Mammary epithelial cell (primary cell): ENCODE measurements around the gene RAB3IL1.

Source experiments
- EZH2 ChIP-seq: IDR thresholded peaks from 2 replicates; pipeline ENCODE4 v1.6.1; 2012; ENCODE audit warnings: low read length, inconsistent platforms, borderline replicate concordance
- TF ChIP-seq, protein P1 (sequence below), 2 donors: IDR thresholded peaks in 1 of 2; conservative IDR thresholded peaks in 1 of 2; 2 replicates each; pipeline ENCODE4 v1.5.1; 2011 to 2012; ENCODE audit warnings: inconsistent platforms in 2 of 2, low read length in 2 of 2, mild to moderate bottlenecking in 2 of 2, control low read depth in 1 of 2, low read depth in 1 of 2; ENCODE audit not compliant: insufficient read depth in 1 of 2; ENCODE audit errors: extremely low read depth in 1 of 2

DNA sequence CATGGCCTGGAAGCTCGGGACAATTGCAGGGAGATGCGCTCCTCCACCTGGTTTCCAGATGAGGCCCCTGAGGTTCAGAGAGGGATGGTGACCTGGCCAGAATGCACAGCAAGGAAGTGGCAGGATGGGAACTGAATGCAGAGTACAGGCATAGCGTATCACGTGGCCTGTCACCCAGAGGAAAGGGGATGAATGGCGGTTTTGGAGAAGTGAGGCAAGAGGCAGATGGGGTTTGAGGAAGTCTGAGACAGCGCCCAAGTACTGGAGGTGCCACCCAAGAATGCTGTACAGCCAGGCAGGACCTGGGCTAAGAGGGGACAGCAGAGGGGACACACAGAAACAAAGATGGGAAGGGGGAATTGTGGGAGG is 4.9 kb downstream of the RAB3IL1 start:
- no peak for TF ChIP-seq EZH2
- TF ChIP-seq, protein P1, sequence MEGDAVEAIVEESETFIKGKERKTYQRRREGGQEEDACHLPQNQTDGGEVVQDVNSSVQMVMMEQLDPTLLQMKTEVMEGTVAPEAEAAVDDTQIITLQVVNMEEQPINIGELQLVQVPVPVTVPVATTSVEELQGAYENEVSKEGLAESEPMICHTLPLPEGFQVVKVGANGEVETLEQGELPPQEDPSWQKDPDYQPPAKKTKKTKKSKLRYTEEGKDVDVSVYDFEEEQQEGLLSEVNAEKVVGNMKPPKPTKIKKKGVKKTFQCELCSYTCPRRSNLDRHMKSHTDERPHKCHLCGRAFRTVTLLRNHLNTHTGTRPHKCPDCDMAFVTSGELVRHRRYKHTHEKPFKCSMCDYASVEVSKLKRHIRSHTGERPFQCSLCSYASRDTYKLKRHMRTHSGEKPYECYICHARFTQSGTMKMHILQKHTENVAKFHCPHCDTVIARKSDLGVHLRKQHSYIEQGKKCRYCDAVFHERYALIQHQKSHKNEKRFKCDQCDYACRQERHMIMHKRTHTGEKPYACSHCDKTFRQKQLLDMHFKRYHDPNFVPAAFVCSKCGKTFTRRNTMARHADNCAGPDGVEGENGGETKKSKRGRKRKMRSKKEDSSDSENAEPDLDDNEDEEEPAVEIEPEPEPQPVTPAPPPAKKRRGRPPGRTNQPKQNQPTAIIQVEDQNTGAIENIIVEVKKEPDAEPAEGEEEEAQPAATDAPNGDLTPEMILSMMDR (conservative IDR thresholded peaks at IDR 0.05 in 1 of 2, IDR thresholded peaks at IDR 0.05 in 1 of 2; ENCODE audit: extremely low read depth in 1 of 2, insufficient read depth in 1 of 2, low read depth in 1 of 2, low read length in 2 of 2): no peak
